ENCODE measurements around the gene MCAT.

Gene MCAT, protein sequence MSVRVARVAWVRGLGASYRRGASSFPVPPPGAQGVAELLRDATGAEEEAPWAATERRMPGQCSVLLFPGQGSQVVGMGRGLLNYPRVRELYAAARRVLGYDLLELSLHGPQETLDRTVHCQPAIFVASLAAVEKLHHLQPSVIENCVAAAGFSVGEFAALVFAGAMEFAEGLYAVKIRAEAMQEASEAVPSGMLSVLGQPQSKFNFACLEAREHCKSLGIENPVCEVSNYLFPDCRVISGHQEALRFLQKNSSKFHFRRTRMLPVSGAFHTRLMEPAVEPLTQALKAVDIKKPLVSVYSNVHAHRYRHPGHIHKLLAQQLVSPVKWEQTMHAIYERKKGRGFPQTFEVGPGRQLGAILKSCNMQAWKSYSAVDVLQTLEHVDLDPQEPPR

DNA sequence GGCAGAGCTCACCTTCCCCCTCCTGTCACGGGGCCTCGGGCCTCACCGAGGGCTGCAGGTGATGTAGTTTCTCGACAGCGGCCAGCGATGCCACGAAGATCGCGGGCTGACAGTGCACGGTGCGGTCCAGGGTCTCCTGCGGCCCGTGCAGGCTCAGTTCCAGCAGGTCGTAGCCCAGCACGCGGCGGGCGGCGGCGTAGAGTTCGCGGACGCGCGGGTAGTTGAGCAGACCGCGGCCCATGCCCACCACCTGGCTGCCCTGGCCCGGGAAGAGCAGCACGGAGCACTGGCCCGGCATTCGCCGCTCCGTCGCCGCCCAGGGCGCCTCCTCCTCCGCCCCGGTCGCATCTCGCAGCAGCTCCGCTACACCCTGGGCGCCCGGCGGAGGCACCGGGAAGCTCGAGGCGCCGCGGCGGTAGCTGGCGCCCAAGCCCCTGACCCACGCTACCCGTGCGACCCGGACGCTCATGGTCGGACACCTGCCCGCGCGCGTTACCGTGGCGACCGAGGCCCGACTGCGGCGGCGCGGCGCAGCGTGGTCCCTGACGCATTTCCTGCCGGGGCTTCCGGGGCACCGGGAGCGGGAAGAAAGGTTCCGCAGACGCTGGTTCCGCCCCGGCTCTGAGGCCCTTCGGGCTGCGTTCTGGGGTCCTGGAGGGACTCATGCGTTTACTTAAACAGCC is at the start of gene MCAT:
Gene MCAT (minus strand): TSS at position 519 of the 683 bp plus-strand sequence. CDS start 50 bp downstream, at position 469.
- peak; percentile 76 to 78 for DNase-seq (ENCODE audit: low read depth in 2 of 2)

DNA sequence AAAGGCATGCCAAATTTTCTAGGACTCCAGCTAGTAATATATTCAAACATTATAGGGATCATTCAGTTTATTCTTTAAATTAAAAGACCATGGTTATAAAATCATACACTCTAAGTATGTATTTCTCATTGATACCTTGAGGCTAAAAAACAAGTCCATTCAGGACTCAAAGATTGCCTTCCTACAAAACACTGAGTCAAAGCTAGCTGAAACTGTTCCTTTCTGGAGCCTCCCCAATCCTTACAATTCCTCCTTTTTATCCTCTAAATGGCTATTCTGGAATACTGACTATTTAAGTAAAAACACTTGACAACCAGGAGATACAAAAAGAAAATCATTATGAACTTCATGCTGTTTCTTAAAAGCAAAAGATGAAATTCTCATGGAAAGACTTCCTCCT is 48.6 kb upstream of the MCAT start:
- no peak for DNase-seq (ENCODE audit: low read depth in 2 of 2)

DNA sequence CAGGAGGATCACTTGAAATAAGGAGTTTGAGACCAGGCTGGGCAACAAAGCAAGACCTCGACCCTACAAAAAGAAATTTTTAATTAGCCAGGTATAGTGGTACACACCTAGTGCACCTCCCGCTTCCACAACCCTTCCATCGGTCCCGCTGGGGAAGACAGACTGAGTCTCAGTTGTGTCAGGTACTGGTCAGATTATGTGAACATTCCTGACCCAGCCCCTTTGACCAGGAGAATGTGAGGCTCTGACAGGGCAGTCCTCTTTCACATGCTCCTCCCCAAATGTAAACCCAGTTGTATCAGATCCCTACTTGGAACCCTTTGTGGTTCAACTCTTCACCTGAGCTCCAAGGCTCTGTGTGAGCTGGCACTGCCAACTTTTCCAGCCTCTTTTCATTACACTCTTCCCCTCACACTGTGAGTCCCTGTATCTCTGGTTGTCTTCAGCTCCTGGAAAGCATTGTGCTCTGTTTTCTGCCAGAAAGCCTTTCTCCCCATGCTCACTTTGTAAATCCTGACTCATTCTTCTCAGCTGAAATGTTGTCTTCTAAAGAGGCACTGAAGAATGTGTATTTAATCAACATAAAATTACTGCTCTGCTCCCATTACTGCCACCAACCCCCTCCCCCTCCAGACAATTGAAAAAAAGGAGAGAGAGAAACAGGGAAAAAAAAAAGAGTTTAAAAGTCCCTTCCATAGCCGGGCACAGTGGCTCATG is 45.8 kb upstream of the MCAT start:
- no peak for DNase-seq (ENCODE audit: low read depth in 2 of 2)

DNA sequence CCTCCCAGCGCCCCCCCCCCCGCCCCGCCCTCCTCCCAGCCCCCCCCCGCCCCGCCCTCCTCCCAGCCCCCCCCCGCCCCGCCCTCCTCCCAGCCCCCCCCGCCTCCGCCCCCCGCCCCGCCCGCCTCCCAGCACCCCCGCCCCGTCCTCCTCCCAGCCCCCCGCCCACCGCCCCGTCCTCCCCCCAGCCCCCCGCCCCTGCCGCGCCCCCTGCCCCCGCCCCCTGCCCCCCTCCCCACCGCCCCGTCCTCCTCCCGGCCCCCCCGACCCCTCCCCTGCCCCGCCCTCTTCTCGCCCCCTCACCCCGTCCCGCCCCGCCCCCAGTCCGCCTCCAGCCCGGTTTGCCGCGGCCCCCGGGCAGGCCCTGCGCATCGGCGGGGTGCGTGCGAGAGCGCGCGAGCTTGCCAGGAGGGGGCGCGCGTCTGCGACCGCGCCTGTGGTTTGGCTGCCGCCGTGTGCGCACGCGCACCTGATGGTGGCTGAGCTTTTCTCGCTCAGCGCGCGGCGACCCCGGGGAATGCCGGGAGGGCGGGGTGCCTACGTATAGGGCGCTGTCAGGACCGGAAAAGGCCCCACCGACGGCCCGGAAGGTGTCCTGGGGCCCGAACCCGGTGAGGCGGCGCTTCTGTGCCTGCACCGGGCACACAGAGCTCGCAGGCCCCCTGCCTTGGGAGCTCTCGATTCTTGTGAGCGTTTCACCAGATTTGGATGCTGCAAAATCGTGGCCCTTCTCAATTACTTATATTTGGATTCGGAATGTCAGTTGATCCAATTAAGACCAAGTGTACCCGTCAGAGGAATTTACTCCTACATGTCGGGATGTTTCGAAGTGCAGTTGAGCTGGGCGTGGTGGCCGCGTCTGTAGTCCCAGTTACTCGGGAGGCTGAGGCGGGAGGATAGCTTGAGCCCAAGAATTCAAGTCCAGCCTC is 44.2 kb upstream of the MCAT start:
- DNase-seq (ENCODE audit: low read depth in 2 of 2): peak; percentile 95 to 97

DNA sequence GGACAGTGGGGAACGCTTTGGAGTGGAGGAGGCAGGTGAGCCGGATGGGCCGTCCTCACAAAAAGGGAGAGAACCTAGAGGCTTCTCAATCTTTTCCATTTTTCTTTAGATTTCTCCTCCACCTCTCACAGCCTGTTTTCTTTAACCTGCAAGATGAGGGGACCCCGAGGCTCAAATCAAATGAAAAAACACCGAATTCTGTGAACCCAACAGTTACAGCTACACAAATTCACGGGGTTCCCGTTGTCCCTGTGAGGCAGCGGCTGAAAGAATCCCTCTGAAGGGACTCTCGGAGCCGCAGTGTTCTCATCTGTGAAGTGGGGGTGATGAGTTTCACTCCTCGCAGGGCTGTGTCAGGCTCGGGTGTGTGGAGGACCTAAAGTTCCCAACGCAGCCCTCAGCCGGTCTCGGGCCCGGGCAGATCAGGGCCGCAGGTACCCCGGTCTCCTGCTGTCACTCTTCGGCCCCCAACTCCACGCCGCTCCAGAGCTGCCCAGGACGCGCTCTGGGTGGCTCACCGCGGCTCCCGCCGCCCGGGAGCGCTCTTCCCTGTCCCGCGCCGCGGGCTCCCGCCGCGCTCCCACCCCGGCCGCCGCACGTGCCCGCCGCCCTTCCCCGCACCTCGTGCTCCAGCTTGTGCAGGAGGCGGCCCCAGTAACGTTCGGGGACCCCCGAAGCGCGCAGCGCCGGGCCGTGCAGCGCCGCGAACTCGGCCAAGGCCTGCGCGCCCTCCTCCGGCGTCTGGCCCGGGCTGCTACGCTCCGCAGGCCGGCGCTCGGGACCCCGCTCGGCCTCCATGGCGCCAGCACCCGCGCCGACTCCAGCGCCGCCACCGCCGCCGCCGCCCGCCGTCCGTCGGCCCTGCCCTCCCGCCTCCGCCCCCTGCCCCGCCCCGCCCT is 43.3 kb upstream of the MCAT start, which contains the start of gene TTLL12:
Gene TTLL12 (minus strand): TSS at position 863 of the 899 bp plus-strand sequence. CDS start 65 bp downstream, at position 798.
- peak; percentile 32 to 48 for DNase-seq (ENCODE audit: low read depth in 2 of 2)

DNA sequence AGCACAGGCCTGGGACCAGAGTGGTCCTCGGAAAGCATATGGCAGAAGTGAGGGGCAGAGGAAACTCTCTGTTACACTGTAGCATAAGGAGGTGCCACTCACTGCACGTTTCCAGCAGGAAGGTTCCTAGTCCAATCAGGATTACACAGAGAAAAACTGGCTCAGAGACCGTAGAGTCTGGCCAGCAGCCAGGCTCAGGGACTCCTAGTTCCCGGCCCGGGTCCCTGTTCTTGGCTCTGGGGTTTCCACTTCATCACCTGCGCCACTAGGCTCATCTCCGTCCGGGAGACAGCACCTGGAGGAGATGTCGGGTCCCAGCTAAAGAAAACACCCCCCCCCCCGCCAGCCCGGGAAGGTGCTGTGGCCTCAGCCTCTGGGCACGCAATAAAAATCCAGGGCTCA is 42.7 kb upstream of the MCAT start:
- no peak for DNase-seq (ENCODE audit: low read depth in 2 of 2)

DNA sequence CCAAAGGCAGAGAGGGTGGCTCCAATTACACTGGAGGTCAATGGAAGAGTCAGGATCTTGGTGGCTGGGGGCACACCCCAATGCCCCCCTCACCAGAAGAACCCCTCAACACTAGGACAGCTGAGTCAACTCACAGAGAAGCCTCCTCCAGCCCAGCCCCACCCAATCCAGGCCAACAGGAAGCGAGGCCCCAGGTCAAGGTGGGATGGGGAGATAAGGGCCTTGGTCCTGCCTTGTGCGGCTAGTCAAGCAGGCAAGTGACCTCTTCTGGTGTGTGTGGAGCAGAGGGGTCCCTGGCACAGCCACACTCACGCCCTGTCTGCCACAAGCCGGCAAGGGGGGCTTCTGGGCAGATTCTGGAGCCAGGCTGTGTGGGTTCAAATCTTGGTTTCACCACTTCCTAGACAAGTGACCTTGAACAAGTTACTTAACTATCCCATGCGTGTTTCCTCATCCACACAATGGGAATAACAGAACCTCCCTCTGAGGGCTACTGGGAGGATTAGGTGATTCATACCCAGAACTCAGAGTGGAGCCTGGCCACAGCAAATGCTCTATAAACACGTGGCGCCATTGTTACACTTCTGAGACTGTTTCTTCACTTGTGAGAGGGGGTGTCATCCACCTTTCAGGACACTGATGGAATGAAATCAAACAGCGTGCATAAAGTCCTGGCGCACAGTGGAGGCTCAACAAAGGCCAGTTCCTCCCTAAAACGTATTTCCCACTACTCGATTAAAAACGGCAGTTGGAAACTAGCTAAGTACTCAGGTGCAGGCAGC is 40.5 kb upstream of the MCAT start:
- DNase-seq (ENCODE audit: low read depth in 2 of 2): no peak

DNA sequence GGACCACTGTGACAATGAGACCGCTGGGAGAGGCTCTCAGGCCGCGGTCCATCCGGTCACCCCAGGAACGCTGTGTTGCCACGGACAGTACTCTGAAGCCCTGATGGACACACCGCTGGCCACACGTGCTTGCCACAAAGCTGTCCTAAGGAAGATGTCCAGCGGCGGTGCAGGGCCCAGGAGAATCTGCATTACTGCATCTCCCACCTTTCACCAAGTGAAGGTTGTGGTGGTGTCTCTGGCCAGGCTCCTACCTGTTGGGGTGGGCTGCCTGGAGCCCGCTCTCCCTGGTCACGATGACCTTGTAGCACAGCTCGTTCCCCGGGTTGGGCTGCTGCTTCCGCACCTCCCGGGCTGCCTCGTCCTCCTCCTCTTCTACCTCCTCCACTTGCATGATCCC is 39.5 kb upstream of the MCAT start:
- DNase-seq (ENCODE audit: low read depth in 2 of 2): no peak

DNA sequence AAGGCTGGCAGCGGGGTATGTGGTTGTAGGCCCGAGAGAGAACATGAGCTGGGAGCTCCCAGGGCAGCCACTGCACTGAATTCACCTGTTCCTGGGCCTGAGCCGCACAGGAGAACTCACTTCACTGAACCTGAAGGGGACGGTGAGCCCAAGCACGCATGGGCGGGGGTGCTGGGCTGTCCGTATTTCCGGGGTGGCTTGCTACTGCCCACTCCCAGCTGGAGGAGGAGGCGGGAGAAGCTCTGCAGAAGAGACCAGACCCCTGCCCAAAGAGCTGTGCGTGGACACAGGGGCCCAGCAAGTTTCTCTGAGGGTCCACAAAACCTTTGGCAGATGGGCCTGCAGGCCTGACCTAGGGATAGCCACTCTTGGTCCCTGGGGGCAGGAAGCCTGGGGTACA is 38.9 kb upstream of the MCAT start:
- no peak for DNase-seq (ENCODE audit: low read depth in 2 of 2)

DNA sequence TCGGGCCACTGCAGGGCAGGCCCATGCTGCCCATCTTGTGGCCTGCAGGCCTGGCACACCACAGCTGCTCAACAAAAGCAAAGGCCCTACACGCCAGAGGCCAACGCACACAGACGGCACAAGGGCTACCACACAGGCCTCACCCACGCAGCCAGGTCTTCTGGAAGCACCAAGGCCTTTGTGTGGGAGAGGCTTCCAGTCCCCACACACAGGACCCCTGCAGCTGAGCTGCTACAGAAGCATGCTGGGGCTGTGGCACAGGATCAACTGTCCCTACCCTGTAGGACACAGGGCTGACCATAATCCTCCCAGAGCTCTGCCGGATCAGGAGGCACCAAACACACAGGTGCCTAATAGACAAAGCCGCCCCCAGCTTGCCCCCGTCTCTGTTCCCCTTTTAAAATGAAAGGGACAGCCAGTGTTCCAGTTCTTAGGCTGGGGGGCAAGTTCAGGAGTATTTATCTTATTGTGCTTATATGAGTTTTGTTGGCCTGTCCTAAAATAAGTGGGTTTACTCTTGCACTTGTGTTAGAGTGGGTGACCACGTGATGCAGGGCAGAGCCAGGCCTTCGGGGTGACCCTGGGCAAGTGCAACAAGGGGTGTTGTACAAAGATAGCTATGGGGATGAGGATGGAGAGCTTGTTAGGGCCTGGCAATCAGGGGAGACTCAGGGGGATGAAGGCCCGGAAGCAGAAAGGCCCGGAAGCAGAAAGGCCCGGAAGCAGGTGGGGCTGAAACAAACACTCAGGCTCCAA is 38.3 kb upstream of the MCAT start:
- DNase-seq (ENCODE audit: low read depth in 2 of 2): no peak

DNA sequence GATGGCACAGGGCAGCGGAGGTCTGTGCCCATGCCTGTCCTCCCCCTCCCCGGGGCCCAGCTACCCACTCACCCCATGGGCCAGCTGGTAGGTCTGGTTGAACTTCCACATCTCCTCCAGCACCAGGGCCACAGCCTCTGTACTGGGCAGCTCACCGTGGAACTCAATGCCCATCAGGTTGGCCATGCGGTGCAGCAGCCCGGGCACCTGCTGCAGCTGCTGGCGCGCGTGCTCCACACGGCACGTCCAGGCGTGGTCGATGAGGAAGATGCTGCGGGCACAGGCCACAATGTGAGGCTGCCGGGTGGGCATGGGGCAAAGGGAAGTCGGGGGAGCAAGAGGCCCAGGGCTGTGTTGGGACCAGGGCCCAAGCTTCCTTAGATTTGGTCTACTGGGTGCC is 37.5 kb upstream of the MCAT start:
- DNase-seq (ENCODE audit: low read depth in 2 of 2): no peak

DNA sequence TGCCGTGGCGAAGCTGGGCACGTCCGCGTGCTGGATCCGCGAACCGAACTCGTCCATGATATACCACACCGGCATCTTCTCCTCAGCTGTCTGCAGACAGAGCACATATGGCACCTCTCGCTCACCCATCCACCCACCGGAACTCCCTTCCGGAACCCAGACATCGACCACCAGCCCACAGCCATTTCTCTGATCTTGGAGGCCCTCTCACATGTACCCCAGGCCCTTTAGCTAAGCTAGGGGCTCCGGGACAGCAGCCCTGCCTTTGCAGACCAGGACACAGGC is 36.7 kb upstream of the MCAT start:
- DNase-seq (ENCODE audit: low read depth in 2 of 2): no peak

DNA sequence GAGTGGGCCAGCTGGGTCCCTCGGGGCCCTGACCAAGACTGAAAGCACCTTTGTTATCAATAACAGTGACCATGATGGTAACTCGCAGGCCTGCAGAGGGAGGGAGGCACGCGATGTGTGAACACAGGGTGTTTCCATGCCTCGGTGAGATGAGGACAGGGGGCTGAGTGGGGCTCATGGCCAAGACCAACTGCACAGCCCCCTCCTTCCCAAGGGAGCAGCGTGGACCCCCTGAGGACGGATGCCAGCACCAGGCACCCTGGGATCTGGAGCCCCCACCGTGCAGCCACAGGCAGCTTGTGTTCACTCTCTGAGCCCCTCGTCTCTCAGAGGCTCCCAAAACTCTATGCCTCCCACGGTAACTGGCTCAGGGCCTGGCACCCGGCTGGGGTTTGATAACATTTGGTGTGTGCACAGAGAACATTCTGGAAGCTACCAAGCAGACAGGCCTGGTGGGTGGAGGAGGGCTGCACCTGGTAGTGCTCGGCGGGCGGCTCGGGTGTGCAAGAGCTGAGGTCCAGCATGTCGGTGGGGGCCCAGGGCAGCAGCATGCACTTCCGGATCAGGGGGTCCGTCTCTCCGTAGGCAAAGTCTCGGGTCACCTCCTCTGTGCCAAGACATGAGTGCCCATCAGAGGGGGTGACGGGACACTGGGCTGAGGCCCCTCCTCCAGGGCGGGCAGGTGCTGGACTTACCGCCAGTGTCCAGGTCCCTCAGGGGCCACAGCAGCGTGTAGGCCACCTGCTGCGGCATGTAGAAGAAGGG is 36.1 kb upstream of the MCAT start:
- DNase-seq (ENCODE audit: low read depth in 2 of 2): no peak

DNA sequence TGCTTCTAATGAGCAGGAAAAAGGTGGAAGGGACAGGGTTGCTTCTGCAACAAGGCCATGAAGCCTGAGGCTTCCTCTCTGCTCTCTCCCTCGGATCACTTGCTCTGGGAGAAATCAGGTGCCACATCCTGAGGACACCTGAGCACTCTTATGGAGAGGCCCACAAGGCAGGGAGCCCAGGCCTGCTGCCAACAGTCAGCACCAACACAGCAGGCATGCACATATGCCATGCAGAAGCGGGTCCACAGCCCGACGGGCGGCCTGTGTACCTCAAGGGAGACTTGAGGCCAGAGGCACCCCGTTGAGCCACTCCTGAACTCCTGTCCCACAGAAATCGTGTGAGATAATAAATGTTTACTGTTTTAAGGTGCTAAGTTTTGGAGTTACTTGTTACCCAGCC is 34.3 kb upstream of the MCAT start:
- no peak for DNase-seq (ENCODE audit: low read depth in 2 of 2)

DNA sequence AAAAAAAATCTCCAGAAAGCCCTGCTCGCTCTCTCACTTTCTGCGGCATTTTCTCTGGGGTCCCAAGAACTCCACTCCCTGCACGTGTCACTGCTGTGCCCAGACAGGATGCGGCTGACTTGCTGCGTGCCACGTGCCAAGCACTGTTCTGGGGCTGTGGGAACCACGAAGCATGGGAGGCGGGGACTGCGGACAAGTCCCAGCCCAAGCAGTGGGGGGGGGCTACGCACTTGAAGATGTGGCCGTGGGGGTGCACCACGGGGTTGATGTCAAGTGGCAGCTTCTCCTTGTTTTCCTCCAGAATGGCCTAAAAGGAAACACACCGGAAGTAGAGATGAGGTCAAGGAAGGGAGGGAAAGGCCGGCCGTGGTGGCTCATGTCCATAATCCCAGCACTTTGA is 32.9 kb upstream of the MCAT start:
- no peak for DNase-seq (ENCODE audit: low read depth in 2 of 2)

DNA sequence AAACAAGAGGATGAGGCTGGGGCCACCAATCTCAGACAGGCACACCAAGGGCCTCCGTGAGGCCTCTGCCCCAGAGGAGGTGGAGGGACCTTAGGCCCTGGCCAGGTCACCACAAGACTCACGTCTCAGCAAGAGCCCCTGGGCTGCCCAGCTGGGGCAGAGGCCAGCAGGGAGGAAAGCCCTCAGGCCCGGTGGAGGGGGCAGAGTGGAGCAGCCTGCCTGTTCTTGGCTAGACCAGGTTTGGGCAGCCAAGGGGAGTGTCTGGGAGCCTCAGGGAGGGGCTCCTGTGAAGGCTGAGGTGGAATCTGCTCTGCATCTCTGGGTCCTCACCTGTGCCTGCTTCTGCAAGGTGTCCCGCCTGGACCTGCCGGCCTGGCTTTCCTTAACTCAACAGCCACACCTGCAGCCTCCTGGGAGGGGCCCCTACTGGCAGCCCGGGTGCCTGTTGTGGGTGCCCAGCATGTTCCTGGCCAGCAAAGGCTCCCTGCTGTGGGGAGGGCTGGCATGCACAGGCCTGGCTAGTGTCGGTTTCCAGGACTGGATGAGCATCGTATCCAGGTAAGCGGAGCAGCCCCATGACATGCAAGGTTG is 31.8 kb upstream of the MCAT start:
- DNase-seq (ENCODE audit: low read depth in 2 of 2): no peak

DNA sequence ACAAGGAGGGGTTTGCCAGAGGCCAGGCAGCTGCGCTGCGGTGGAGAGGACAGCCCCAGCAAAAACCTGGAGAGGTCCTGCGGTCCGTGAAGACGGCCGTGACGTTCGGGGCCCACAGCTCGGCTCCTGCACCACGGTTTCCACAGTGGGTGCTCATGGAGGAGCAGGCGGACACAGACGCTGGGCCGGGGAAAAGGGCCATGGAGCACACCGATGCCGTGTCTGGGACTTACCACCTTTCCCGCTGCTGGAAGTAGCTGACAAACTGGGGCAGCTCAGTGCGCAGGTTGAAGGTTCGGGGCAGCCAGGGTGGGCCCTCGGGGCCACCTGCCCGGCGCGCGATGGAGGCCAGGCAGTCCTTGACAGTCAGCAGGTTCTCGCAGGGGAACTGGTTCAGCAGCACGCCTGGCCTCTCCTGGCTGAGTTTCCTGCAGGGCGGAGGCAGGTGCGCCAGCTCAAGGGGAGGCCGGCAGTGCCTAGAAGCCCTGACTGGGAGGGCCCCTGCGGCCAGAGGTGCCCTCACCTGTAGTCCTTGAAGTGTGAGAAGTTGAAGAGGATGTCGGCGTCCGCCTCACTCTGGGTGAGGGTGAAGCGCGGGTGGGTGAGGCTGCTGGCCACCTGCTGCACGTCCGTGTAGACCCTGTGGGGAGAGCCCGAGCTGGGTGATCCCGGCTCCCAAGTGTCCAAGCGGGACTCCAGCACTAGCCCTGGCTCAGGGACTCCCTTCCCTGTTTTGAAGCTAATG is 30.9 kb upstream of the MCAT start:
- DNase-seq (ENCODE audit: low read depth in 2 of 2): no peak
